Lower leg skin (tissue), 4 donors: ENCODE measurements around the gene CACNA1I. TPM values are rescaled to one million over a fixed set of nuclear protein-coding genes. Genes with fewer than 3 reads are reported as not detected.

Experiments
- DNase-seq, 2 donors: peaks; one replicate each; pipeline ENCODE4 v3.0.0-alpha.2; 2019; ENCODE audit warnings: low spot score in 2 of 2
- H3K4me3 ChIP-seq: fragments of 200-600 bp; sonication (generic); 2 replicates; pipeline ENCODE4 v1.5.1; 2017; ENCODE audit warnings: mild to moderate bottlenecking, low read depth; ENCODE audit not compliant: poor library complexity, severe bottlenecking
- CTCF ChIP-seq, 3 donors: fragments of 450-650 bp; IDR thresholded peaks; one replicate each; pipeline ENCODE4 v1.5.1; 2016; ENCODE audit warnings: antibody characterized with exemption in 3 of 3, mild to moderate bottlenecking in 3 of 3, moderate library complexity in 2 of 3
- POLR2A ChIP-seq, 2 donors: fragments of 450-650 bp; IDR thresholded peaks; one replicate each; pipeline ENCODE4 v1.6.1; 2016 to 2017; ENCODE audit warnings: antibody characterized with exemption in 2 of 2, mild to moderate bottlenecking in 1 of 2, moderate library complexity in 1 of 2
- WGBS, 2 donors: methylation state at CpG; one replicate each; pipeline ENCODE4 v1.1.5; 2018; 5-methylcytosine and 5-hydroxymethylcytosine counted together
- intact Hi-C: fragments of 100-400 bp; cut with DNase I; formaldehyde crosslinking; loops from one replicate; pipeline ENCODE4 v1.15.0; 2023; ENCODE audit warnings: low total_unique reads
- total RNA-seq, 4 donors: library from RNA; depleted of rRNA; stranded (reverse); fragments of >200 nt; gene quantifications; one replicate each; pipeline ENCODE4 v1.1.0, GENCODE V29; 2016

CACNA1I gene
- total RNA-seq, 4 donors from 2014 or later = 0.13 to 0.27 (median 0.21) TPM

GRCh38 chr22:39622881-39623367 is 52.4 kb downstream of the CACNA1I start:
- peak in 1 of 2 donors; percentile 22 for DNase-seq
- no peak for TF ChIP-seq CTCF (IDR thresholded peaks at IDR 0.05)
- H3K4me3 ChIP-seq = no peak overlapping the region
- 34 to 54% methylated on average over 16 to 17 of the region's 17 CpGs for WGBS, 2 donors
- intact Hi-C loops = no loop called here

- no peak overlapping the region for H3K4me3 ChIP-seq
- no peak for TF ChIP-seq CTCF (IDR thresholded peaks at IDR 0.05)
- TF ChIP-seq POLR2A (IDR thresholded peaks at IDR 0.05) = no peak
- intact Hi-C loops = no loop called here
- no peak for DNase-seq
- 45 to 69% methylated on average over 18 to 25 of the region's 28 CpGs for WGBS, 2 donors
Measured at GRCh38 chr22:39623603-39624500, 53.3 kb downstream of the CACNA1I start.

GRCh38 chr22:39624501-39624821 is 53.9 kb downstream of the CACNA1I start:
- no peak for TF ChIP-seq POLR2A (IDR thresholded peaks at IDR 0.05)
- TF ChIP-seq CTCF (IDR thresholded peaks at IDR 0.05) = no peak
- no peak overlapping the region for H3K4me3 ChIP-seq
- WGBS, 2 donors = 35 to 55% methylated on average over 6 to 7 of the region's 7 CpGs
- DNase-seq = no peak
- intact Hi-C loops = no loop called here

DNA sequence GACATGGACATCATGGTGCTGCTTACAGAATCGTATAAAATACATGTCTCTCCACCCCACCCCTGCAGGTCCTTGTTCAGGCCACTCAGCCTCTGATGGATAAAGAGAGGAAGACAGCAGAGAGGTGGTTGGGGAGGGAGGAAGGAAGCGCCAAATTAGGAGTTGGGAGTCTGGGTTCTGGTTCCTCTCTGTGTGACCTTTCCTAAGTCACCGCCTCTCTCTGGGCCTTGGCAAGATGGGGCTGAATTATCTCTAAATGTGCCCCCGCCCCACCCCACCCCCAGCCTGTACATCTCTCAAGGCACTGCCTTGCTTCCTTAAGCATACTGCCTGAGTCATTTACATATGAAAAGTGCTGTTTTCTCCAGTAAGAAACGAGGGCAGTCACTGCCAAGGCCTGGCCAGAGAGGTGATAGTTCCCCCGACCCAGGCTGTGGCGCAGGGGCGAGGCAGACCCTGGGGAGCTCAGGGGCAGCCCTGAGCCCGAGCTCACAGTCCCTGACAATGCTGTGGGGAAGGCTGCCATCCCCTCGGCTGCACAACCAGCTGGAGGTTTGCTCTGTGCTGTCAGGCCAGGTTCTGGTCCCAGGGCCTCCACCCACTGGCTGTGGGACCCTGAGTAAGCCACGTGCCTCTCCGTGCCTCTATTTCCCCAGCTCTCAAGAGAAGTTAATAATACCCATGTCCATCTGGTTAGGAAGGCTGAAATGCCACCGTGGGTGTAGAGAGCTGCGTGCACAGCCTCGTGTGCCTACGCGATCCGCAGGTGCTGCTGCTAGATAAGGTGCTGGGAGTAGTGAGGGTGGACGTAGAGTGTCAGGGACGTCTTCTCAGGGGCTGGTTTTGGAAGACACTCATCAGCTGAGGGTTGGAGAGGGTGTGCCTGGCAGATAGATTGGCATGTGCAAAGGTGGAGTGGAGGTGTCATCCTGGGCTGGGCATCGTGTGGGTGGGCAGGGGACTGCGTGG is 55.3 kb downstream of the CACNA1I start:
- 66 to 71% methylated on average over 19 to 21 of the region's 22 CpGs for WGBS, 2 donors
- DNase-seq = no peak
- intact Hi-C loops = no loop called here
- TF ChIP-seq POLR2A (IDR thresholded peaks at IDR 0.05) (no peak), CTCF (IDR thresholded peaks at IDR 0.05) (no peak)
- H3K4me3 ChIP-seq = no peak overlapping the region

GRCh38 chr22:39627208-39627607 is 56.7 kb downstream of the CACNA1I start:
- WGBS, 2 donors = 78 to 87% methylated on average over 10 to 14 of the region's 14 CpGs
- no peak for TF ChIP-seq CTCF (IDR thresholded peaks at IDR 0.05)
- no peak for TF ChIP-seq POLR2A (IDR thresholded peaks at IDR 0.05)
- DNase-seq = no peak
- H3K4me3 ChIP-seq = no peak overlapping the region
- intact Hi-C loops = no loop called here
